HEK293 (cell line): Measurements from ENCODE around the gene TMEM47.
A peak's percentile ranks its signal among the peaks of the same experiment; 100 is the strongest.

Experiments used
- CTCF ChIA-PET: fragments of 350-600 bp; formaldehyde crosslinking; extraction: SDS; loops from one replicate; lab custom pipeline; 2021; ENCODE audit warnings: antibody characterized with exemption; lab: Yijun Ruan, JAX
- POLR2A ChIA-PET: fragments of 300-600 bp; formaldehyde crosslinking; extraction: SDS; loops from one replicate; lab custom pipeline; 2020; ENCODE audit warnings: antibody characterized with exemption, inconsistent platforms; lab: Yijun Ruan, JAX
- H3K27ac ChIP-seq: fragments of 200-500 bp; sonication (Bioruptor generic); 2 replicates; pipeline ENCODE4 v1.5.1; 2014; ENCODE audit warnings: low read depth, low read length, control low read depth, inconsistent platforms; ENCODE audit errors: extremely low read depth
- H3K36me3 ChIP-seq, 2 experiments: fragments of 200-500 bp in 1 of 2; sonication (Bioruptor generic) in 1 of 2; 1 replicate in 1 of 2; 2 replicates in 1 of 2; pipeline ENCODE4 v1.5.1; 2014 to 2017; ENCODE audit warnings: inconsistent platforms in 2 of 2, low read length in 2 of 2; ENCODE audit not compliant: control insufficient read depth in 2 of 2, insufficient read depth in 1 of 2
- H3K4me1 ChIP-seq: fragments of 200-500 bp; sonication (Bioruptor generic); 2 replicates; pipeline ENCODE4 v1.5.1; 2014; ENCODE audit warnings: mild to moderate bottlenecking, low read length, inconsistent platforms; ENCODE audit not compliant: control insufficient read depth, insufficient read depth
- H3K4me3 ChIP-seq: 2 replicates; pipeline ENCODE4 v1.5.1; 2011; ENCODE audit warnings: low read depth, mild to moderate bottlenecking, control low read depth, low read length, moderate library complexity
- H3K9me3 ChIP-seq: fragments of 200-500 bp; sonication (Bioruptor generic); 2 replicates; pipeline ENCODE4 v1.5.1; 2014; ENCODE audit warnings: low read depth, low read length, inconsistent platforms; ENCODE audit not compliant: control insufficient read depth, insufficient read depth
- BCL11A ChIP-seq: fragments of 450-650 bp; formaldehyde crosslinking; IDR thresholded peaks from 2 replicates; pipeline ENCODE4 v1.5.1; 2016; ENCODE audit warnings: low read depth, missing biosample characterization, missing genetic modification characterization
- BCL11B ChIP-seq: fragments of 450-650 bp; formaldehyde crosslinking; IDR thresholded peaks from 2 replicates; pipeline ENCODE4 v1.5.1; 2016; ENCODE audit warnings: low read depth, missing biosample characterization, missing genetic modification characterization
- KLF16 ChIP-seq: fragments of 450-650 bp; formaldehyde crosslinking; IDR thresholded peaks from 2 replicates; pipeline ENCODE4 v1.5.1; 2017; ENCODE audit warnings: missing biosample characterization, missing genetic modification characterization
- KLF17 ChIP-seq: fragments of 450-650 bp; formaldehyde crosslinking; IDR thresholded peaks from 2 replicates; pipeline ENCODE4 v1.5.1; 2016; ENCODE audit warnings: missing biosample characterization, missing genetic modification characterization
- PRDM10 ChIP-seq: fragments of 450-650 bp; formaldehyde crosslinking; IDR thresholded peaks from 2 replicates; pipeline ENCODE4 v1.5.1; 2016; ENCODE audit warnings: missing biosample characterization, missing genetic modification characterization
- REST ChIP-seq: fragments of 450-650 bp; formaldehyde crosslinking; IDR thresholded peaks from 2 replicates; pipeline ENCODE4 v1.5.1; 2016; ENCODE audit warnings: missing biosample characterization, missing genetic modification characterization
- WT1 ChIP-seq: fragments of 450-650 bp; formaldehyde crosslinking; IDR thresholded peaks from 2 replicates; pipeline ENCODE4 v1.5.1; 2016; ENCODE audit warnings: missing biosample characterization, missing genetic modification characterization
- ZFP69B ChIP-seq: fragments of 450-650 bp; formaldehyde crosslinking; IDR thresholded peaks from 2 replicates; pipeline ENCODE4 v1.5.1; 2016; ENCODE audit warnings: missing biosample characterization, missing genetic modification characterization
- ZNF140 ChIP-seq: fragments of 450-650 bp; formaldehyde crosslinking; IDR thresholded peaks from 2 replicates; pipeline ENCODE4 v1.5.1; 2016; ENCODE audit warnings: missing biosample characterization, missing genetic modification characterization
- ZNF16 ChIP-seq: fragments of 450-650 bp; formaldehyde crosslinking; IDR thresholded peaks from 2 replicates; pipeline ENCODE4 v1.5.1; 2016; ENCODE audit warnings: low read depth, missing biosample characterization, missing genetic modification characterization
- ZNF280D ChIP-seq: fragments of 450-650 bp; formaldehyde crosslinking; IDR thresholded peaks from 2 replicates; pipeline ENCODE4 v1.5.1; 2016; ENCODE audit warnings: missing biosample characterization, missing genetic modification characterization
- ZNF341 ChIP-seq: fragments of 450-650 bp; formaldehyde crosslinking; IDR thresholded peaks from 2 replicates; pipeline ENCODE4; 2016; ENCODE audit warnings: low read depth, missing biosample characterization, missing genetic modification characterization
- ZNF544 ChIP-seq: fragments of 450-650 bp; formaldehyde crosslinking; IDR thresholded peaks from 2 replicates; pipeline ENCODE4 v1.5.0; 2017; ENCODE audit warnings: missing biosample characterization, missing genetic modification characterization
- ZNF561 ChIP-seq: fragments of 450-650 bp; IDR thresholded peaks from 2 replicates; pipeline ENCODE4 v1.5.1; 2018; ENCODE audit warnings: missing biosample characterization, missing genetic modification characterization, borderline replicate concordance
- ZNF580 ChIP-seq: fragments of 450-650 bp; formaldehyde crosslinking; IDR thresholded peaks from 2 replicates; pipeline ENCODE4 v1.5.1; 2016; ENCODE audit warnings: missing biosample characterization, missing genetic modification characterization
- ZNF664 ChIP-seq: fragments of 450-650 bp; formaldehyde crosslinking; IDR thresholded peaks from 2 replicates; pipeline ENCODE4 v1.5.1; 2016; ENCODE audit warnings: missing biosample characterization, missing genetic modification characterization
- ZNF692 ChIP-seq: fragments of 450-650 bp; formaldehyde crosslinking; IDR thresholded peaks from 2 replicates; pipeline ENCODE4 v1.5.1; 2016; ENCODE audit warnings: missing biosample characterization, missing genetic modification characterization
- ZSCAN18 ChIP-seq: fragments of 450-650 bp; formaldehyde crosslinking; IDR thresholded peaks from 2 replicates; pipeline ENCODE4 v1.5.1; 2016; ENCODE audit warnings: missing biosample characterization, missing genetic modification characterization
- ZSCAN23 ChIP-seq: fragments of 450-650 bp; formaldehyde crosslinking; IDR thresholded peaks from 2 replicates; pipeline ENCODE4 v1.5.1; 2016; ENCODE audit warnings: missing biosample characterization, missing genetic modification characterization

The TMEM47 gene

GRCh38 chrX:34655501-34656455 is 1.3 kb downstream of the TMEM47 start:
- ChIA-PET POLR2A (no interaction called here), CTCF (interaction anchor here (0.7 to 1.3 kb wide), 2 partner anchors 11 to 17 kb away, joined by 3 read pairs; no protein-coding TSS in a partner anchor)
- no peak overlapping the region for H3K27ac ChIP-seq
- H3K4me3 ChIP-seq, result peak overlapping the region; percentile 64
- H3K4me1 ChIP-seq, result no peaks in the 10 kb centered on the region
- H3K9me3 ChIP-seq, result no peaks in the 10 kb centered on the region
- TF ChIP-seq ZNF280D (tag by site-specific recombination), result no peak
- TF ChIP-seq ZNF544 (tag by site-specific recombination), result no peak
- no peak for TF ChIP-seq ZNF664 (tag by site-specific recombination)
- no peak for TF ChIP-seq ZNF140
- no peak for TF ChIP-seq REST
- no peak for TF ChIP-seq BCL11B (tag by site-specific recombination)
- TF ChIP-seq ZNF341 (tag by site-specific recombination), result no peak
- TF ChIP-seq ZNF16 (tag by site-specific recombination), result no peak
- TF ChIP-seq ZNF580 (tag by site-specific recombination), result no peak
- no peak for TF ChIP-seq ZNF692 (tag by site-specific recombination)
- no peak for TF ChIP-seq ZNF561 (tag by site-specific recombination)
- no peak for TF ChIP-seq ZFP69B
- TF ChIP-seq WT1 (tag by site-specific recombination), result no peak
- TF ChIP-seq KLF17, result no peak
- TF ChIP-seq PRDM10, result no peak
- no peak for TF ChIP-seq BCL11A (tag by site-specific recombination)
- no peak for TF ChIP-seq KLF16
- no peak for TF ChIP-seq ZSCAN18 (tag by site-specific recombination)
- no peak for TF ChIP-seq ZSCAN23 (tag by site-specific recombination)
- TF ChIP-seq, all 188 proteins: peak for 0
- H3K36me3 ChIP-seq, result no peaks in the 10 kb centered on the region
